ENCODE results near the gene HECTD4. TPM values are rescaled to one million over a fixed set of nuclear protein-coding genes. Genes with fewer than 3 reads are reported as not detected.

HECTD4 gene
- total RNA-seq, 1 donor from 2014 or later, result 47.9 TPM

- no peaks in the 10 kb centered on the region for H3K9me3 Mint-ChIP-seq (ENCODE audit: unreplicated experiment)
- H3K4me1 Mint-ChIP-seq (ENCODE audit: unreplicated experiment), result peaks cover 7% of the 10 kb centered on the region
- H3K27ac Mint-ChIP-seq (ENCODE audit: unreplicated experiment), result no peak overlapping the region
- no peak for DNase-seq (ENCODE audit: low spot score)
- peaks cover 16% of the 10 kb centered on the region for H3K36me3 Mint-ChIP-seq (ENCODE audit: low read depth, unreplicated experiment)
- no peak for TF ChIP-seq CTCF (IDR thresholded peaks at IDR 0.05; ENCODE audit: unreplicated experiment)
- no peaks in the 10 kb centered on the region for H3K27me3 Mint-ChIP-seq (ENCODE audit: unreplicated experiment)
- H3K4me3 Mint-ChIP-seq (ENCODE audit: unreplicated experiment), result no peak overlapping the region
Measured at GRCh38 chr12:112305951-112306350, 76.3 kb downstream of the HECTD4 start.

- TF ChIP-seq CTCF (IDR thresholded peaks at IDR 0.05; ENCODE audit: unreplicated experiment), result no peak
- Mint-ChIP-seq H3K9me3 (ENCODE audit: unreplicated experiment) (no peaks in the 10 kb centered on the region), H3K27ac (ENCODE audit: unreplicated experiment) (no peak overlapping the region), H3K4me3 (ENCODE audit: unreplicated experiment) (no peak overlapping the region), H3K4me1 (ENCODE audit: unreplicated experiment) (peaks cover 7% of the 10 kb centered on the region), H3K27me3 (ENCODE audit: unreplicated experiment) (peaks cover 1% of the 10 kb centered on the region), H3K36me3 (ENCODE audit: low read depth, unreplicated experiment) (peaks cover 16% of the 10 kb centered on the region)
- DNase-seq (ENCODE audit: low spot score), result no peak
Measured at GRCh38 chr12:112304436-112304835, 77.8 kb downstream of the HECTD4 start.

- H3K4me3 Mint-ChIP-seq (ENCODE audit: unreplicated experiment), result no peak overlapping the region
- H3K27ac Mint-ChIP-seq (ENCODE audit: unreplicated experiment), result no peak overlapping the region
- no peaks in the 10 kb centered on the region for H3K9me3 Mint-ChIP-seq (ENCODE audit: unreplicated experiment)
- no peak for TF ChIP-seq CTCF (IDR thresholded peaks at IDR 0.05; ENCODE audit: unreplicated experiment)
- peaks cover 16% of the 10 kb centered on the region for H3K36me3 Mint-ChIP-seq (ENCODE audit: low read depth, unreplicated experiment)
- DNase-seq (ENCODE audit: low spot score), result no peak
- H3K4me1 Mint-ChIP-seq (ENCODE audit: unreplicated experiment), result peaks cover 7% of the 10 kb centered on the region
- peaks cover 1% of the 10 kb centered on the region for H3K27me3 Mint-ChIP-seq (ENCODE audit: unreplicated experiment)
Measured at GRCh38 chr12:112303799-112304198, 78.4 kb downstream of the HECTD4 start.

GRCh38 chr12:112303004-112303403 lies 79.2 kb downstream of the HECTD4 start:
- peaks cover 7% of the 10 kb centered on the region for H3K4me1 Mint-ChIP-seq (ENCODE audit: unreplicated experiment)
- no peak for TF ChIP-seq CTCF (IDR thresholded peaks at IDR 0.05; ENCODE audit: unreplicated experiment)
- no peaks in the 10 kb centered on the region for H3K9me3 Mint-ChIP-seq (ENCODE audit: unreplicated experiment)
- H3K36me3 Mint-ChIP-seq (ENCODE audit: low read depth, unreplicated experiment), result peaks cover 16% of the 10 kb centered on the region
- H3K27ac Mint-ChIP-seq (ENCODE audit: unreplicated experiment), result no peak overlapping the region
- no peak for DNase-seq (ENCODE audit: low spot score)
- H3K27me3 Mint-ChIP-seq (ENCODE audit: unreplicated experiment), result peaks cover 1% of the 10 kb centered on the region
- H3K4me3 Mint-ChIP-seq (ENCODE audit: unreplicated experiment), result no peak overlapping the region

GRCh38 chr12:112299704-112300103 lies 82.5 kb downstream of the HECTD4 start:
- peaks cover 7% of the 10 kb centered on the region for H3K4me1 Mint-ChIP-seq (ENCODE audit: unreplicated experiment)
- DNase-seq (ENCODE audit: low spot score), result no peak
- H3K27ac Mint-ChIP-seq (ENCODE audit: unreplicated experiment), result no peak overlapping the region
- H3K4me3 Mint-ChIP-seq (ENCODE audit: unreplicated experiment), result no peak overlapping the region
- no peak for TF ChIP-seq CTCF (IDR thresholded peaks at IDR 0.05; ENCODE audit: unreplicated experiment)
- H3K27me3 Mint-ChIP-seq (ENCODE audit: unreplicated experiment), result peaks cover 1% of the 10 kb centered on the region
- peaks cover 11% of the 10 kb centered on the region for H3K36me3 Mint-ChIP-seq (ENCODE audit: low read depth, unreplicated experiment)
- H3K9me3 Mint-ChIP-seq (ENCODE audit: unreplicated experiment), result no peaks in the 10 kb centered on the region
